Lower lobe of right lung (tissue), 2 donors: ENCODE data around the gene SRPK1. TPM values are rescaled to one million over a fixed set of nuclear protein-coding genes. Genes with fewer than 3 reads are reported as not detected.

Experiments used
- ATAC-seq, 2 donors: fragments of 200-7000 bp; cut with Tn5 transposase; one replicate each; pipeline ENCODE4 v1.9.1; 2020 to 2022; ENCODE audit warnings: mild to moderate bottlenecking in 2 of 2, moderate library complexity in 2 of 2
- DNase-seq: peaks from one replicate; pipeline ENCODE4 v3.0.0-alpha.2; 2020
- H3K27ac ChIP-seq: fragments of 200-600 bp; one replicate; pipeline ENCODE4 v1.8.0; 2022
- H3K27me3 ChIP-seq: fragments of 200-600 bp; one replicate; pipeline ENCODE4 v1.8.0; 2022; ENCODE audit warnings: low read depth
- H3K36me3 ChIP-seq: fragments of 200-600 bp; one replicate; pipeline ENCODE4 v1.8.0; 2022; ENCODE audit warnings: mild to moderate bottlenecking
- H3K4me1 ChIP-seq: fragments of 200-600 bp; one replicate; pipeline ENCODE4 v1.8.0; 2022
- H3K4me3 ChIP-seq: fragments of 200-600 bp; one replicate; pipeline ENCODE4 v1.8.0; 2022; ENCODE audit warnings: mild to moderate bottlenecking
- H3K9me3 ChIP-seq: fragments of 200-600 bp; one replicate; pipeline ENCODE4 v1.8.0; 2022
- CTCF ChIP-seq: fragments of 200-600 bp; IDR thresholded peaks from one replicate; pipeline ENCODE4 v1.8.0; 2022; ENCODE audit warnings: antibody characterized with exemption, mild to moderate bottlenecking
- intact Hi-C: fragments of 100-400 bp; cut with DNase I; formaldehyde crosslinking; loops from one replicate; pipeline ENCODE4 v1.11.0; 2022
- long read RNA-seq: library from polyadenylated mRNA; unstranded; transcript quantifications from one replicate; pipeline ENCODE4 v2.0.0, GENCODE V29; 2021
- total RNA-seq: library from RNA; stranded (reverse); fragmentation: NEBNext Ultra II Directional; extraction: Animal tissue kit (Norgen Biotek cat#: 25700); gene quantifications from one replicate; pipeline ENCODE4 v1.2.1, GENCODE V29; 2021
- donor health status: DM: no; HTN: yes; CAD: no; lungs with severe emphysema.

The SRPK1 gene
- 30.9 TPM for total RNA-seq
- long read RNA-seq, full-length matches to known transcripts, result 23 of 32 reads
- long read RNA-seq, partial matches to known transcripts, result 4 of 32 reads
- long read RNA-seq, other reads (novel, unspliced or antisense), result 5 of 32 reads

GRCh38 chr6:35920793-35921732 is at the start of gene SRPK1:
SRPK1 (minus strand) TSS chr6:35921098; CDS start chr6:35921056, 42 bp downstream.
- DNase-seq (peak; percentile 93), ATAC-seq (peak; percentile 96)
- H3K9me3 ChIP-seq, result no peaks in the 10 kb centered on the region
- intact Hi-C loops, result no loop called here
- H3K36me3 ChIP-seq, result peaks cover 5% of the 10 kb centered on the region
- no peak for TF ChIP-seq CTCF
- H3K4me3 ChIP-seq, result peak within 1 kb of the TSS; percentile 66
- H3K27ac ChIP-seq, result peak within 1 kb of the TSS; percentile 79
- peaks cover 31% of the 10 kb centered on the region for H3K4me1 ChIP-seq
- H3K27me3 ChIP-seq, result no peaks in the 10 kb centered on the region

GRCh38 chr6:35970181-35970580 is 49.3 kb upstream of the SRPK1 start:
- TF ChIP-seq CTCF, result no peak
- Histone ChIP-seq H3K27me3 (no peaks in the 10 kb centered on the region), H3K4me1 (no peaks in the 10 kb centered on the region), H3K9me3 (no peaks in the 10 kb centered on the region), H3K36me3 (no peaks in the 10 kb centered on the region), H3K27ac (no peak overlapping the region), H3K4me3 (no peak overlapping the region)
- ATAC-seq (no peak), DNase-seq (no peak)
- intact Hi-C loops, result no loop called here

DNA sequence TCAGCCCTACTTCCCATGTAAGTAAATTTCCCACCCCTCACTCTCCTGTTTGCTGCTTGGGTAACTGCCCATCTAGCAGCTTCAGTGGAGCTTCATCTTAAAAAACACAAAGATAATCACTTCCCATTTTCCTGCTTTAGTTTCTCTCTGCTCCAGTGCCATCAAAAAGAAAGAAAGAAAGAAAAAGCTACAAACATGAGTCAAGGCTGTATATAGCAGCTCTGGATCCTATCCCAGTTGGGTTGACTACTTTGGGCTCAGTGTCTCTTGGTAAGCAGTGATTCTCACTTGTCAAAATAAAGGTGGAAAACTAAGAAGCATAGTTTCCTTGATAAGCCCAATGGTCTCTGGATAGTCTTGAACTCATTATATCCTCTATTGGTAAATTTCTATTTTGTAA is 48.7 kb upstream of the SRPK1 start:
- DNase-seq (no peak), ATAC-seq (no peak)
- H3K27ac ChIP-seq, result no peak overlapping the region
- no peaks in the 10 kb centered on the region for H3K36me3 ChIP-seq
- no peak for TF ChIP-seq CTCF
- H3K9me3 ChIP-seq, result no peaks in the 10 kb centered on the region
- no peaks in the 10 kb centered on the region for H3K27me3 ChIP-seq
- H3K4me3 ChIP-seq, result no peak overlapping the region
- intact Hi-C loops, result no loop called here
- H3K4me1 ChIP-seq, result no peaks in the 10 kb centered on the region

- Histone ChIP-seq H3K36me3 (no peaks in the 10 kb centered on the region), H3K9me3 (no peaks in the 10 kb centered on the region), H3K4me1 (no peaks in the 10 kb centered on the region), H3K27me3 (no peaks in the 10 kb centered on the region), H3K4me3 (no peak overlapping the region), H3K27ac (no peak overlapping the region)
- no peak for ATAC-seq
- intact Hi-C loops, result no loop called here
- no peak for DNase-seq
- no peak for TF ChIP-seq CTCF
Measured at GRCh38 chr6:35968821-35969220, 47.9 kb upstream of the SRPK1 start.

DNA sequence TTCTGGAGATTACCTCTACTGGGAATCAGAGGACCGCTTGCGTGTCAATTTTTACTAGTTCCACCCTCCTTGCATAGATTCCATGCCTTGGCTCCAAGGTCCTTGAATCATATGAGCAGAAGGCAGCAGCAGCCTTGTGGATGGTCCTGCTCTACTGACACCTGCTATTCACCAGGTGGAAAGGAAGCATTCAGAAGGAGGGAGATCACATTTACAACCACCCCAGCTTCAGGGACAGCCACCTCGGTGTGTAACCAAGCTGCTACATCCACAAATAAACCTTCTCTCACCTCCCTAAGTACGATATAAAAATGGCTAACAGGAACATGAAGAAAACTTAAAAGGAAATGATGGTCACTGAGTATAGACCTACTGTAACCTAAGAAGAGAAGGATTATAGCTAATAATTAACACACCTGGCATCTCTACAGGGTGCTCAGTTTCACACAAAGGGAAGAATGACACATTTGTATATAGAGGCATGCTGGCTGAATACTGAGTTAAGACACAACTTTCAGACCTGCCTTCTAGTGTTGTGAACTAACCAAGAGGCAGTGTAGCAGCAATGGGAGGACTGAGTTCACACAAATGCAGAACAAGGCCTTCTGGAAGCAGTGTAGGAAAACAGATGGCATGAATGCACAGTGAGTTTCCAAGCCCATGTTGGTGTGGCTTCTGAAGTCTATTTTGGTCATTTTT is 46.3 kb upstream of the SRPK1 start:
- Histone ChIP-seq H3K4me1 (no peaks in the 10 kb centered on the region), H3K36me3 (no peaks in the 10 kb centered on the region), H3K27me3 (no peaks in the 10 kb centered on the region), H3K4me3 (no peak overlapping the region), H3K9me3 (no peaks in the 10 kb centered on the region), H3K27ac (no peak overlapping the region)
- no peak for TF ChIP-seq CTCF
- no peak for ATAC-seq
- no peak for DNase-seq
- intact Hi-C loops, result no loop called here
